Astrocyte (in vitro differentiated cells and primary cell): Measurements from ENCODE around the gene PCDHGA7.

Source experiments
- CTCF ChIP-seq: IDR thresholded peaks from 2 replicates; pipeline ENCODE4 v1.5.1; 2011; ENCODE audit warnings: low read depth, mild to moderate bottlenecking, inconsistent platforms, low read length, moderate library complexity; ENCODE audit not compliant: insufficient read depth
- EZH2 ChIP-seq: IDR thresholded peaks from 2 replicates; pipeline ENCODE4 v1.6.1; 2012; ENCODE audit warnings: mild to moderate bottlenecking, low read length, inconsistent platforms; ENCODE audit not compliant: insufficient read depth

GRCh38 chr5:141343242-141343952 is 39.1 kb upstream of the PCDHGA7 start, which contains the start of gene PCDHGA3:
- TF ChIP-seq CTCF (peak; percentile 41), EZH2 (no peak)
